Pancreas (tissue), 10 donors: ENCODE measurements around the gene CASP9. TPM values are rescaled to one million over a fixed set of nuclear protein-coding genes. Genes with fewer than 3 reads are reported as not detected.
"Not testable (repeated sequence)": the region's sequence is repeated elsewhere in the genome, so short reads cannot be mapped to it uniquely, and the experiment has no call there.

Experiments used
- ATAC-seq, 4 donors: fragments of 200-7000 bp; cut with Tn5 transposase; one replicate each; pipeline versions ENCODE4 v1.8.0 to v1.9.1; 2020; ENCODE audit warnings: mild to moderate bottlenecking in 4 of 4, moderate library complexity in 4 of 4
- DNase-seq, 6 donors: peaks; one replicate each; pipeline ENCODE4 v3.0.0-alpha.2; 2020
- FAIRE-seq: peaks from 2 replicates; lab custom pipeline; 2012; peaks lifted over from hg19 to GRCh38; lab: Jason Lieb, UNC
- H3K27ac ChIP-seq, 4 donors: fragments of 200-600 bp; sonication (generic); 1 replicate in 3 of 4; 2 replicates in 1 of 4; pipeline versions ENCODE4 v1.5.0 to v1.8.0; 2020
- H3K27me3 ChIP-seq, 4 donors: fragments of 200-600 bp; one replicate each; pipeline ENCODE4 v1.8.0; 2021
- H3K36me3 ChIP-seq, 3 donors: fragments of 200-600 bp; sonication (generic) in 1 of 3; one replicate each; pipeline versions ENCODE4 v1.5.0 to v1.8.0; 2020 to 2021
- H3K4me1 ChIP-seq, 3 donors: fragments of 200-600 bp; one replicate each; pipeline ENCODE4 v1.8.0; 2021
- H3K4me3 ChIP-seq, 4 donors: fragments of 200-600 bp; sonication (generic) in 2 of 4; one replicate each; pipeline versions ENCODE4 v1.5.0 to v1.8.0; 2020 to 2021
- H3K9me3 ChIP-seq, 4 donors: fragments of 200-600 bp; one replicate each; pipeline ENCODE4 v1.8.0; 2021
- WGBS, 2 donors: extraction: QIAGEN DNeasy Blood & Tissue Kit; methylation state at CpG; one replicate each; pipeline ENCODE4 v1.1.7; 2013; 5-methylcytosine and 5-hydroxymethylcytosine counted together
- intact Hi-C, 3 donors: fragments of 100-400 bp; cut with DNase I; formaldehyde crosslinking; loops; one replicate each; pipeline versions ENCODE4 v1.11.1 to v1.14.2; 2022
- polyA plus RNA-seq, 2 donors: library from polyadenylated mRNA; stranded (reverse); fragments of 200-250 nt; gene quantifications; one replicate each; pipeline ENCODE4 v1.2.3, GENCODE V29; 2013
- total RNA-seq, 6 donors: library from RNA; stranded (reverse); fragmentation: NEBNext Ultra II Directional in 4 of 6; extraction: Animal tissue kit (Norgen Biotek cat#: 25700) in 4 of 6; gene quantifications; one replicate each; pipeline versions ENCODE4 v1.2.1 to v1.2.4, GENCODE V29; 2021 to 2023
- TF ChIP-seq, protein P1 (sequence below), 4 donors: fragments of 200-600 bp; sonication (generic) in 3 of 4; IDR thresholded peaks; one replicate each; pipeline versions ENCODE4 v1.5.0 to v1.8.0; 2021; ENCODE audit warnings: antibody characterized with exemption in 4 of 4
- donor health status: healthy with polysubstance abuse.
- donor health status: DM: no; HTN: no; CAD: no; lungs with moderate emphysema.
- donor health status: DM: no; HTN: no; CAD: no.
- donor health status: control.
- donor health status: control.
- donor health status: Bipolar disorder and iron deficiency.
- donor health status: DM: yes; HTN: yes; CAD: no.
- donor health status: DM: no; HTN: no; CAD: no.
- donor health status: DM: no; HTN: no; CAD: no.
- donor health status: DM: yes; HTN: yes; CAD: no.

CASP9 gene
- total and polyA plus RNA-seq, 8 donors, result 6.6 to 32.0 (median 8.9) TPM

DNA sequence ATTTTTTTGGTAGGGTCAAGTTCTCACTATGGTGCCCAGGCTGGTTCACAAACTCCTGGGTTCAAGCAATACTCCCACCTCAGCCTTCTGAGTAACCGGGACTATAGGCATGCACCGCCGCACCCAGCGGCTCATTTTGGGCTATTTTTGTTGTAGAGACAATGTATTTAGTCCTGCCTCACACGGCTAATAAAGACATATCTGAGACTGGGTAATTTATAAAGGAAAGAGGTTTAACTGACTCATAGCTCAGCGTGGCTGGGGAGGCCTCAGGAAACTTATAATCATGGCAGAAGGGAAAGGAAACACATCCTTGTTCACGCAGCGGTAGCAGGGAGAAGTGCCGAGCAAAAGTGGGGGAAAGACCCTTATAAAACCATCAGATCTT, 63.3 kb downstream of the CASP9 start:
- TF ChIP-seq, protein P1, sequence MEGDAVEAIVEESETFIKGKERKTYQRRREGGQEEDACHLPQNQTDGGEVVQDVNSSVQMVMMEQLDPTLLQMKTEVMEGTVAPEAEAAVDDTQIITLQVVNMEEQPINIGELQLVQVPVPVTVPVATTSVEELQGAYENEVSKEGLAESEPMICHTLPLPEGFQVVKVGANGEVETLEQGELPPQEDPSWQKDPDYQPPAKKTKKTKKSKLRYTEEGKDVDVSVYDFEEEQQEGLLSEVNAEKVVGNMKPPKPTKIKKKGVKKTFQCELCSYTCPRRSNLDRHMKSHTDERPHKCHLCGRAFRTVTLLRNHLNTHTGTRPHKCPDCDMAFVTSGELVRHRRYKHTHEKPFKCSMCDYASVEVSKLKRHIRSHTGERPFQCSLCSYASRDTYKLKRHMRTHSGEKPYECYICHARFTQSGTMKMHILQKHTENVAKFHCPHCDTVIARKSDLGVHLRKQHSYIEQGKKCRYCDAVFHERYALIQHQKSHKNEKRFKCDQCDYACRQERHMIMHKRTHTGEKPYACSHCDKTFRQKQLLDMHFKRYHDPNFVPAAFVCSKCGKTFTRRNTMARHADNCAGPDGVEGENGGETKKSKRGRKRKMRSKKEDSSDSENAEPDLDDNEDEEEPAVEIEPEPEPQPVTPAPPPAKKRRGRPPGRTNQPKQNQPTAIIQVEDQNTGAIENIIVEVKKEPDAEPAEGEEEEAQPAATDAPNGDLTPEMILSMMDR (IDR thresholded peaks at IDR 0.05), result no peak
- ATAC-seq, result no peak

DNA sequence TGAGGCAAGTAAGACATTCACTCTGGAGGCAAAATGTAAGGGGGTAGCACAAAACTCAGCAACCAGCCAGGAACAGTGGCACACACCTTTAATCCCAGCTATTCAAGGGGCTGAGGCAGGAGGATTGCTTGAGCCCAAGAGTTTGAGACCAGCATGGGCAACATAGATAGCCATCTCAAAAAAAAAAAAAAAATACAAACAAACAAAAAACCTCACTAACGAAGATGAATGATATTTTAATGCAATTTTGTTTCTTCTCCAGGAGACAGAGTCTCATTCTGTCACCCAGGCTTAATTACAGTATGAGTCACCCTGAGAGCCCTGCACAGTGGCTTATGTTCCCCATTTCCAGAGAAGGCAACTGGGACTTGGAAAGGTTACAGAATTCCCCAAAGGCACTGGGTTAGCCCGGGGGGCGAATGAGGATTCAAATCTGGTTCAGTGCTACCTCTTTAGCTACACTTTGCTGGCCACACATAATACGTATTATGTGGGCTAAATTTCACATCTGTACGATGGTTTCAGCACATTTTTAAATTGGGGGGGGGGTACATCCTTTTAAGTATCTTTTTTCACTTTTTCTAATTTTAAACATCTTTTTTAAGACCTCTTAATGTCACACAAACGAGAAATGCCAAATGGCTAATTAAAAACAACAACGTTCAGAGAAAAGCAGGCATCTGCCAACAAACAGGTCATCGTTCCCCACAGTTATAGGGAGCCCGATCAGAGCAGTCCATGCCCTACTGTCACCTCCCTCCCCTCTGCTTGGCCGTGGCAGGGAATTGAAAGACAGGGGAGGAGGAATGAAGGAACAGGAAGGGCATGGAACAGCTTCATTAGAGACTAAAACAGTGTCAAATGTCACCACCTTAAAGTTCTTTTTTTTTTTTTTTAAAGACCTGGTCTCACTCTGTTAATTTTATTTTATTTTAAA, 64.0 kb downstream of the CASP9 start:
- ATAC-seq, result peak in 3 of 4 donors; percentile 11 to 40 (median 14)
- H3K27me3 ChIP-seq, result no peaks in the 10 kb centered on the region
- WGBS, 2 donors, result 28 to 34% methylated on average over 10 of the region's 10 CpGs
- peaks cover 8 to 39% (median 9%) of the 10 kb centered on the region in 3 donors for H3K4me1 ChIP-seq
- TF ChIP-seq, protein P1 (IDR thresholded peaks at IDR 0.05), result no peak
- intact Hi-C loops, result no loop called here
- H3K4me3 ChIP-seq, result peak overlapping the region in 1 of 4 donors; percentile 6
- no peaks in the 10 kb centered on the region for H3K36me3 ChIP-seq
- peak overlapping the region; percentile 4 to 81 (median 52) for H3K27ac ChIP-seq
- DNase-seq, result no peak
- FAIRE-seq, result no peak
- H3K9me3 ChIP-seq, result no peaks in the 10 kb centered on the region

More for the DNA sequence above, 63.3 kb downstream of the CASP9 start:
- WGBS, 2 donors, result 40 to 50% methylated on average over 9 of the region's 9 CpGs
- Histone ChIP-seq H3K4me3 (no peak overlapping the region), H3K27ac (peak overlapping the region in 3 of 4 donors; percentile 4 to 81 (median 43)), H3K4me1 (peaks cover 5 to 39% (median 7%) of the 10 kb centered on the region in 3 donors), H3K36me3 (no peaks in the 10 kb centered on the region), H3K27me3 (no peaks in the 10 kb centered on the region), H3K9me3 (no peaks in the 10 kb centered on the region)
- DNase-seq (no peak), FAIRE-seq (no peak)
- intact Hi-C loops, result no loop called here

DNA sequence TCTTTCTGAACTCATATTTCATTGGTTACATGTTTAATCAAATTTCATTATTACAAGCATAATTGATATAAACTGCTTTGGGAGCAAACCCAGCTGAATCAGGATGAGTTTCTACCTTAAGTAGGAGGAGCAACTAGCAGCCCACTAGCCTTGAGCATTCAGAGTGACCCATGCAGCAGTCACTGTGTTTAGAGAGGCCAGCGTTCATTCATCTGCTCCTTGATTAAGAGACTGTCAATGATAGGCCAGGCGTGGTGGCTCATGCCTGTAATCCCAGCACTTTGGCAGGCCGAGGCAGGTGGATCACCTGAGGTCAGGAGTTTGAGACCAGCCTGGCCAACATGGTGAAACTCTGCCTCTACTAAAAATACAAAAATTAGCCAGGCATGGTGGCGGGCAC, 65.6 kb downstream of the CASP9 start:
- 32 to 37% methylated on average over 4 of the region's 4 CpGs for WGBS, 2 donors
- FAIRE-seq, H3K9me3 ChIP-seq, intact Hi-C loops, H3K27me3 ChIP-seq, DNase-seq, H3K36me3 ChIP-seq: not testable (repeated sequence)
- peak overlapping the region in 3 of 4 donors; percentile 24 to 81 (median 69) for H3K27ac ChIP-seq
- peak overlapping the region in 2 of 4 donors; percentile 4 to 9 for H3K4me3 ChIP-seq
- H3K4me1 ChIP-seq, result peaks cover 8 to 39% (median 16%) of the 10 kb centered on the region in 3 donors
- ATAC-seq, result peak in 2 of 4 donors; percentile 8 to 14

DNA sequence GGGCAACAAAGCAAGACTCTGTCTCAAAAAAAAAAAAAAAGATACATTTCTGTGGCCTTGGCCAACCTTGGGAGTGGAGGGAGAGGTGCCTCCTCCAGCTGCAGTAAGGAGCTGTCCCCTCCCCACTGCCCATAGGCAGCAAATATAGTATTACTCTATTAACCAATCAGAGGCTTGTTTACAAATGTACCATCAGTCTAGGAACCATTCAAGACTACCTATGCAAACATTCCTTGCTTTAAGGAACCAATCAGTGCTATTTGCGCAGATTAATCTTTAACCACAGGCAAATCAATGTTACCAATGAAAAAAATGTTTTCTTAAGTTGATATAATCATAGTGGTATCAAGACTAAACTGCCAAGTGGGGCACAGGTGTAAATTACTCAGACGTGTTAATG, 66.4 kb downstream of the CASP9 start:
- DNase-seq (no peak), ATAC-seq (peak; percentile 44 to 67 (median 50)), FAIRE-seq (no peak)
- peak overlapping the region in 2 of 4 donors; percentile 9 to 23 for H3K4me3 ChIP-seq
- no peaks in the 10 kb centered on the region for H3K27me3 ChIP-seq
- TF ChIP-seq, protein P1 (IDR thresholded peaks at IDR 0.05), result no peak
- H3K4me1 ChIP-seq, result peaks cover 8 to 40% (median 18%) of the 10 kb centered on the region in 3 donors
- H3K27ac ChIP-seq, result peak overlapping the region in 3 of 4 donors; percentile 53 to 81 (median 69)
- intact Hi-C loops, result no loop called here
- no peaks in the 10 kb centered on the region for H3K9me3 ChIP-seq
- WGBS, 2 donors, result 29 to 32% methylated on average over 2 of the region's 2 CpGs
- no peaks in the 10 kb centered on the region for H3K36me3 ChIP-seq

DNA sequence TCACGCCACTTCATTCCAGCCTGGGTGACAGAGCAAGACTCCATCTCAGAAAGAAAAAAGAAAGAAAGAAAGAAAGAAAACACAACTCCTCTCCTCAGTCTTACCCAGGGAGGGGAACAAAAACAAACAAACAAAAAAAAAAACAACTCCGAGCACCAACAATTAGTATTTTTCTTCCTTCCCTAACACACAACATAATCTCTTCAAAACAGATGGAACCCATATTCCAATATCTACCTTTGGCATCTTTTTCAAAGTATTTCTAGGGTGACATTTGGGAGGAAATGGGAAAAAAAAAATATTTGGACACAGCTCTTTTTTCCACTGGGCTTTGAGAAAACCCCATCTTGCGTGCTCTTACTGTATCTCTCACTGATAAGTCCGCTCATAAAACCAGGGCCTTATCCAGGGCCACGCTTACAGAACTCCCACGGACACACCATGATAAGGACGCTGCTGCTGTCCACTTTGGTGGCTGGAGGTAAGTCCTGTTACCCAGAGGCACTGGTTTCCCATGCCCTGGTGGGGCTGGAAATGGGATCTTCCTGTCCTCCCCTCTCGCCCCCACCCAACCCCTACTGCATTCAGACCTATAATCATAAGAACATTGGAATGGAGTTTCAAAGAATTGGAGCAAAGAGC, 67.6 kb downstream of the CASP9 start, which contains the start of gene CELA2A:
Gene CELA2A (plus strand): TSS at position 420 of the 642 bp plus-strand sequence. CDS start 22 bp downstream, at position 442.
- peak within 1 kb of the TSS in 2 of 4 donors; percentile 21 to 23 for H3K4me3 ChIP-seq
- intact Hi-C loops, result no loop called here
- H3K27ac ChIP-seq, result peak within 1 kb of the TSS; percentile 52 to 81 (median 61)
- H3K36me3 ChIP-seq, result no peaks in the 10 kb centered on the region
- FAIRE-seq, result no peak
- peak in 2 of 4 donors; percentile 5 to 27 for ATAC-seq
- H3K9me3 ChIP-seq, result no peaks in the 10 kb centered on the region
- peaks cover 8 to 40% (median 18%) of the 10 kb centered on the region in 3 donors for H3K4me1 ChIP-seq
- DNase-seq, result no peak
- TF ChIP-seq, protein P1 (IDR thresholded peaks at IDR 0.05), result no peak
- 43 to 51% methylated on average over 8 of the region's 8 CpGs for WGBS, 2 donors
- no peaks in the 10 kb centered on the region for H3K27me3 ChIP-seq
